Measurements from ENCODE around the gene CA9. TPM values are rescaled to one million over a fixed set of nuclear protein-coding genes. Genes with fewer than 3 reads are reported as not detected.

CA9 gene
- total RNA-seq, 4 donors from 2014 or later, result 2.2 TPM; not detected in 3

DNA sequence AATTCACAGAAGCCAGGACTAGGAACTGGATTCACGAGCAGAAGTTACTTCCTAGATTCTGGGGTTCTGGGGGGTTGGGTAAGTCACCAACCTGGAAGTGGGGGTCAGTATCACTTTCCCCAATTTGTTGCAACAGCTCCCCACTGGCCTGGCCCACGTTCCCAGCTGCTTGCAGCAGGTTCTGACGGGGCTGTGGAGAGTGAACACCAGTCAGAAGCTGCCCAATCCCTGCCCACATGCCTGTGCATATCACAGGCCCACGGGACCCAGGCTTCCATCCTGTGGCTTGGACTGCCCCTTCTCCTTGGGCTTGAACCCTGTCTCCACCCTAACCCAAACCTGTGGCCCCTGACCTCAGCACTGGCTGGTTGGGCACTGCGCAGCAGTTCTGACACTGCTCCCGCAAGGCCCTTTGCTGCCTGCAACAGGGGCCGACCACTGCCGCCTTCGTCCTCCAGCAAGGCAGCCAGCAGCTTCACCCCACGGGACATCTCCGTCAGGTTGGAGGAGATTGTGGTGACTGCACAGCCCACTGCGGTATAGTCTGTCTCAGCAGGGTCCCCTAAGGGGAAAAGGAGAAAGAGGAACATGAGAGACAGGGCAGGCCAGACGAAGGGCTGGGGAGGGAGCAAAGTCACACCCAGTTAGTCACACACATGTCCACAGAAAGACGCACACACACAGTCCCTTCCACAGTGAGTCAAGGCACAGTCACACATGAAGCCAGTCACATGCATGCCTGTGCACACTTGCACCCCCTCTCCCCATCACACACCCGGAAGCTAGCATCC lies 45.2 kb downstream of the CA9 start:
- Histone ChIP-seq H3K36me3 (peaks cover 98 to 100% (median 99%) of the 10 kb centered on the region in 4 donors), H3K4me3 (no peak overlapping the region), H3K27me3 (no peaks in the 10 kb centered on the region), H3K9me3 (no peaks in the 10 kb centered on the region), H3K4me1 (peaks cover 0 to 36% (median 31%) of the 10 kb centered on the region in 4 donors), H3K27ac (replicated peaks in 1 of 4) (peak overlapping the region; percentile 46 to 98 (median 76))
- DNase-seq (ENCODE audit: extremely low spot score), result no peak
- TF ChIP-seq POLR2A (IDR thresholded peaks at IDR 0.05; ENCODE audit: low read depth) (no peak), CTCF (IDR thresholded peaks at IDR 0.05) (no peak), EP300 (IDR thresholded peaks at IDR 0.05) (no peak), POLR2AphosphoS5 (IDR thresholded peaks at IDR 0.05) (no peak)
- intact Hi-C loops (cut with DNase I), result no loop called here
- WGBS, result 78% methylated on average over 14 of the region's 15 CpGs

DNA sequence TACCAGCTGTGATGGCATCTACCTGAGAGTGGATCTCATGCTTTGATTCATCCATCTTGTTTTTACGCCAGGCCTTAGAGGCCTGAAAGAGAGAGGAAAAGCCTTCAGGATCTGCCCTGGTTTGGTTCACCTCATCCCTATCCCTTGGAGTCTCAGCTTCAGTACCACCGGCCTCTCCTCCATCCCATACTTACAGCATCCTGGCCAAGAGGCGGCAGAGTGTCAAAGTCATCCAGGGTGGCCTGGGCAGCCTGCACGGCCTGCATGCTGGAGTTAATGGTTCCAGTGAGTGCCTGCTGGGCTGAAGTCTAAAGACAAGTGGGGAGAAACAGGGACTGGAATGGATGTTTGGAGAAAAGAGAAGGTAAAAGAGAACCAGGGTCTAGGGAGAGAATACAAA lies 45.8 kb downstream of the CA9 start:
- Histone ChIP-seq H3K27ac (replicated peaks in 1 of 4) (peak overlapping the region; percentile 46 to 98 (median 76)), H3K9me3 (no peaks in the 10 kb centered on the region), H3K4me3 (no peak overlapping the region), H3K36me3 (peaks cover 98 to 100% (median 99%) of the 10 kb centered on the region in 4 donors), H3K27me3 (no peaks in the 10 kb centered on the region), H3K4me1 (peaks cover 0 to 30% (median 25%) of the 10 kb centered on the region in 4 donors)
- no peak for DNase-seq (ENCODE audit: extremely low spot score)
- intact Hi-C loops (cut with DNase I), result no loop called here
- 80% methylated on average over 4 of the region's 4 CpGs for WGBS
- TF ChIP-seq EP300 (IDR thresholded peaks at IDR 0.05) (no peak), POLR2AphosphoS5 (IDR thresholded peaks at IDR 0.05) (no peak), POLR2A (IDR thresholded peaks at IDR 0.05; ENCODE audit: low read depth) (no peak), CTCF (IDR thresholded peaks at IDR 0.05) (no peak)

DNA sequence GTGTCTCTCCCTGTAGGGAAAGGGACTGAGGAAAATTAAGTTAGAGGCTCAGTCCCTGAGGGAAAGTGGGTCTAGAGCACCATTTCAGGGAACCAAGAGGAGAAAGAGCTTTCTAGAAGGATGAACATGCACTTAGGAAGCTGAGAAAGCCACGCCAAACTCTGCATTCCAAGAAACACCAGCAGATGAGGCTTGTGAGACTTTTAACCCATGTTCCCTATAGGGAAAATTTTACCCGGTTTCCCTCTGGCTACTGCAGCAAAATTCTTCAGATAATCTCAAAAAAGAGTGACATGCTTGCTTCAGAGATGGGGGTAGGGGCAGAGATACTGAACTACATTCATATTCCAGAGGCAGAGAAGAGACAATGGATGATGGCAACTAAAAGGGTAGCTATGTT lies 49.7 kb downstream of the CA9 start:
- H3K36me3 ChIP-seq, result peaks cover 72 to 86% (median 77%) of the 10 kb centered on the region in 4 donors

GRCh38 chr9:35723908-35724307 lies 50.2 kb downstream of the CA9 start:
- Histone ChIP-seq H3K27me3 (no peaks in the 10 kb centered on the region), H3K27ac (replicated peaks in 1 of 4) (peak overlapping the region; percentile 97 to 99 (median 99)), H3K4me1 (peaks cover 26 to 44% (median 44%) of the 10 kb centered on the region in 4 donors), H3K4me3 (no peak overlapping the region), H3K9me3 (no peaks in the 10 kb centered on the region), H3K36me3 (peaks cover 67 to 81% (median 72%) of the 10 kb centered on the region in 4 donors)
- 87% methylated on average over 8 of the region's 8 CpGs for WGBS
- no peak for DNase-seq (ENCODE audit: extremely low spot score)
- intact Hi-C loops (cut with DNase I), result no loop called here
- no peak for TF ChIP-seq POLR2A (IDR thresholded peaks at IDR 0.05; ENCODE audit: low read depth)
- no peak for TF ChIP-seq POLR2AphosphoS5 (IDR thresholded peaks at IDR 0.05)
- no peak for TF ChIP-seq EP300 (IDR thresholded peaks at IDR 0.05)
- TF ChIP-seq CTCF (IDR thresholded peaks at IDR 0.05), result no peak

More for the DNA sequence above, 49.7 kb downstream of the CA9 start:
- Histone ChIP-seq H3K27me3 (no peaks in the 10 kb centered on the region), H3K27ac (replicated peaks in 1 of 4) (peak overlapping the region; percentile 29 to 99 (median 98)), H3K4me1 (peaks cover 21 to 40% (median 39%) of the 10 kb centered on the region in 4 donors), H3K9me3 (no peaks in the 10 kb centered on the region), H3K4me3 (no peak overlapping the region)
- intact Hi-C loops (cut with DNase I), result no loop called here
- TF ChIP-seq POLR2A (IDR thresholded peaks at IDR 0.05; ENCODE audit: low read depth), result no peak
- TF ChIP-seq EP300 (IDR thresholded peaks at IDR 0.05), result no peak
- no peak for TF ChIP-seq POLR2AphosphoS5 (IDR thresholded peaks at IDR 0.05)
- TF ChIP-seq CTCF (IDR thresholded peaks at IDR 0.05), result no peak
- DNase-seq (ENCODE audit: extremely low spot score), result no peak
- 76% methylated on average over 2 of the region's 2 CpGs for WGBS

All from esophagus muscularis mucosa (tissue), 4 donors.